Vagina (tissue), 2 donors: Measurements from ENCODE around the gene LRRC36. TPM values are rescaled to one million over a fixed set of nuclear protein-coding genes. Genes with fewer than 3 reads are reported as not detected.

ENCODE experiments used
- DNase-seq, 2 donors: peaks; one replicate each; pipeline ENCODE4 v3.0.0-alpha.2; 2017; ENCODE audit errors: extremely low spot score in 2 of 2
- H3K27ac ChIP-seq: fragments of 200-600 bp; sonication (generic); one replicate; pipeline ENCODE4 v1.5.1; 2019
- H3K27me3 ChIP-seq: fragments of 200-600 bp; sonication (generic); one replicate; pipeline ENCODE4 v1.5.1; 2019
- H3K36me3 ChIP-seq, 2 donors: fragments of 200-600 bp; sonication (generic); one replicate each; pipeline ENCODE4 v1.5.1; 2017 to 2019
- H3K4me1 ChIP-seq: fragments of 200-600 bp; sonication (generic); one replicate; pipeline ENCODE4 v1.5.1; 2019
- H3K4me3 ChIP-seq, 2 donors: fragments of 200-600 bp; sonication (generic); 1 replicate in 1 of 2; 2 replicates in 1 of 2; pipeline ENCODE4 v1.5.1; 2016 to 2019
- H3K9me3 ChIP-seq: fragments of 200-600 bp; sonication (generic); one replicate; pipeline ENCODE4 v1.5.1; 2019
- POLR2A ChIP-seq, 2 donors: fragments of 450-650 bp; IDR thresholded peaks; one replicate each; pipeline ENCODE4 v1.6.1; 2017; ENCODE audit warnings: antibody characterized with exemption in 2 of 2, mild to moderate bottlenecking in 2 of 2, moderate library complexity in 2 of 2
- POLR2AphosphoS5 ChIP-seq, 2 donors: sonication (generic); formaldehyde crosslinking; IDR thresholded peaks; one replicate each; pipeline ENCODE4 v1.9.0; 2017; ENCODE audit warnings: antibody characterized with exemption in 2 of 2, mild to moderate bottlenecking in 2 of 2, low read depth in 1 of 2; ENCODE audit not compliant: insufficient read depth in 1 of 2
- intact Hi-C: fragments of 100-400 bp; cut with DNase I; formaldehyde crosslinking; loops from one replicate; pipeline ENCODE4 v1.15.1; 2023
- total RNA-seq: library from RNA; depleted of rRNA; stranded (reverse); fragments of >200 nt; gene quantifications from one replicate; pipeline ENCODE4 v1.2.3, GENCODE V29; 2016
- TF ChIP-seq, protein P1 (sequence below), 3 experiments: fragments of 450-650 bp in 2 of 3; fragments of 200-600 bp in 1 of 3; sonication (generic) in 1 of 3; IDR thresholded peaks; one replicate each; pipeline ENCODE4 v1.5.1; 2017 to 2019; ENCODE audit warnings: antibody characterized with exemption in 3 of 3, mild to moderate bottlenecking in 2 of 3, moderate library complexity in 2 of 3

The LRRC36 gene
- total RNA-seq, 1 donor from 2014 or later, result not detected

GRCh38 chr16:67336648-67337047, 10.0 kb downstream of the LRRC36 start:
- no peak for DNase-seq
- H3K4me1 ChIP-seq, result no peaks in the 10 kb centered on the region
- TF ChIP-seq POLR2A (IDR thresholded peaks at IDR 0.05), result no peak
- TF ChIP-seq POLR2AphosphoS5 (IDR thresholded peaks at IDR 0.05; ENCODE audit: insufficient read depth in 1 of 2, low read depth in 1 of 2), result no peak
- TF ChIP-seq, protein P1, sequence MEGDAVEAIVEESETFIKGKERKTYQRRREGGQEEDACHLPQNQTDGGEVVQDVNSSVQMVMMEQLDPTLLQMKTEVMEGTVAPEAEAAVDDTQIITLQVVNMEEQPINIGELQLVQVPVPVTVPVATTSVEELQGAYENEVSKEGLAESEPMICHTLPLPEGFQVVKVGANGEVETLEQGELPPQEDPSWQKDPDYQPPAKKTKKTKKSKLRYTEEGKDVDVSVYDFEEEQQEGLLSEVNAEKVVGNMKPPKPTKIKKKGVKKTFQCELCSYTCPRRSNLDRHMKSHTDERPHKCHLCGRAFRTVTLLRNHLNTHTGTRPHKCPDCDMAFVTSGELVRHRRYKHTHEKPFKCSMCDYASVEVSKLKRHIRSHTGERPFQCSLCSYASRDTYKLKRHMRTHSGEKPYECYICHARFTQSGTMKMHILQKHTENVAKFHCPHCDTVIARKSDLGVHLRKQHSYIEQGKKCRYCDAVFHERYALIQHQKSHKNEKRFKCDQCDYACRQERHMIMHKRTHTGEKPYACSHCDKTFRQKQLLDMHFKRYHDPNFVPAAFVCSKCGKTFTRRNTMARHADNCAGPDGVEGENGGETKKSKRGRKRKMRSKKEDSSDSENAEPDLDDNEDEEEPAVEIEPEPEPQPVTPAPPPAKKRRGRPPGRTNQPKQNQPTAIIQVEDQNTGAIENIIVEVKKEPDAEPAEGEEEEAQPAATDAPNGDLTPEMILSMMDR (IDR thresholded peaks at IDR 0.05), result no peak
- no peak overlapping the region for H3K4me3 ChIP-seq
- intact Hi-C loops, result no loop called here
- H3K27me3 ChIP-seq, result no peaks in the 10 kb centered on the region
- H3K36me3 ChIP-seq, result no peaks in the 10 kb centered on the region
- H3K27ac ChIP-seq, result no peak overlapping the region
- no peaks in the 10 kb centered on the region for H3K9me3 ChIP-seq

GRCh38 chr16:67339453-67339852, 12.8 kb downstream of the LRRC36 start:
- DNase-seq, result no peak
- H3K27ac ChIP-seq, result no peak overlapping the region
- no peak overlapping the region for H3K4me3 ChIP-seq
- intact Hi-C loops, result no loop called here
- H3K36me3 ChIP-seq, result no peaks in the 10 kb centered on the region
- no peak for TF ChIP-seq POLR2AphosphoS5 (IDR thresholded peaks at IDR 0.05; ENCODE audit: insufficient read depth in 1 of 2, low read depth in 1 of 2)
- TF ChIP-seq, protein P1 (IDR thresholded peaks at IDR 0.05), result no peak
- TF ChIP-seq POLR2A (IDR thresholded peaks at IDR 0.05), result no peak
- no peaks in the 10 kb centered on the region for H3K9me3 ChIP-seq
- H3K27me3 ChIP-seq, result no peaks in the 10 kb centered on the region
- no peaks in the 10 kb centered on the region for H3K4me1 ChIP-seq

DNA sequence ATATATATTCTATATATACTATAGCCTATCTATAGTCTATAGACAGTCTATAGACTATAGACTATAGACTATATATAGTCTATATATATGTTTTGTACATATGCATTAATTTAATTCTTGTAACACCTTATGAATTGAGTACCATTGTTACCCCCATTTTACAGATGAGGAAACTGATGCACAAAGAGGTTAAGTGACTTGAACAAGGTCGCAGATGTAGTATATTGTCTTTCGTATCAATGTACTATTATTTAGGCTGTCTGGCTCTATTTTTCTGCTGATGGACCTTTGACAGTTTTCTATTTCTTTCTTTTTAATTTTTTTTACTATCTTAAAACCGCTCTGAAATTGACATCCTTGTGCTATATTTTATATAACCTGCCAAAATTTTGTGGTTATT, 14.6 kb downstream of the LRRC36 start:
- intact Hi-C loops, result no loop called here
- Histone ChIP-seq H3K9me3 (no peaks in the 10 kb centered on the region), H3K36me3 (no peaks in the 10 kb centered on the region), H3K4me3 (no peak overlapping the region), H3K27me3 (no peaks in the 10 kb centered on the region), H3K4me1 (no peaks in the 10 kb centered on the region), H3K27ac (no peak overlapping the region)
- DNase-seq, result no peak
- TF ChIP-seq POLR2A (IDR thresholded peaks at IDR 0.05), result no peak
- TF ChIP-seq POLR2AphosphoS5 (IDR thresholded peaks at IDR 0.05; ENCODE audit: insufficient read depth in 1 of 2, low read depth in 1 of 2), result no peak
- TF ChIP-seq, protein P1 (IDR thresholded peaks at IDR 0.05), result no peak

GRCh38 chr16:67342616-67343015, 16.0 kb downstream of the LRRC36 start:
- no peak for DNase-seq
- Histone ChIP-seq H3K36me3 (no peaks in the 10 kb centered on the region), H3K9me3 (no peaks in the 10 kb centered on the region), H3K4me3 (no peak overlapping the region), H3K27ac (no peak overlapping the region), H3K27me3 (no peaks in the 10 kb centered on the region), H3K4me1 (no peaks in the 10 kb centered on the region)
- TF ChIP-seq, protein P1 (IDR thresholded peaks at IDR 0.05), result no peak
- no peak for TF ChIP-seq POLR2AphosphoS5 (IDR thresholded peaks at IDR 0.05; ENCODE audit: insufficient read depth in 1 of 2, low read depth in 1 of 2)
- TF ChIP-seq POLR2A (IDR thresholded peaks at IDR 0.05), result no peak
- intact Hi-C loops, result no loop called here

DNA sequence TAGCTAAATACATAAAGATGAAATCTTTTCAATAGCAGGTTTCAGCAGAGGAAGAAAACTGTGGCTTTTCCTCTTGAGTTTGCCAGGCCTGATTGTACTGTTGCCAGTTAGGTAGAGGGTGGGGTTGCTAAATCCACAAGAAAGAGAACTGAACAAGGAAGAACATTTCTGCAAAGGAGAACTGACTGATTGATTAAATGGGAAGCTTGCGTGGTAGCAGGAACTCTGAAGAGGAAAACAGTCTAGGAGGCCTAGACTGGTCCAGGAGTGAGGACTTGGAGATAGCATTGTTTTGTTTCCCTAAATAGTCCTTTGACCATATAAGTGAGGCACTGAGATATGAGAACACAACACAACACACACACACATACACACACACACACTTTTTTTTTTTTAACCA, 18.8 kb downstream of the LRRC36 start:
- Histone ChIP-seq H3K4me1 (no peaks in the 10 kb centered on the region), H3K36me3 (no peaks in the 10 kb centered on the region), H3K4me3 (no peak overlapping the region), H3K27ac (no peak overlapping the region), H3K27me3 (no peaks in the 10 kb centered on the region), H3K9me3 (no peaks in the 10 kb centered on the region)
- intact Hi-C loops, result no loop called here
- no peak for DNase-seq
- TF ChIP-seq POLR2AphosphoS5 (IDR thresholded peaks at IDR 0.05; ENCODE audit: insufficient read depth in 1 of 2, low read depth in 1 of 2) (no peak), POLR2A (IDR thresholded peaks at IDR 0.05) (no peak)
- TF ChIP-seq, protein P1 (IDR thresholded peaks at IDR 0.05), result no peak
